K562 (cell line): ENCODE data around the gene SPRY4. TPM values are rescaled to one million over a fixed set of nuclear protein-coding genes. Genes with fewer than 3 reads are reported as not detected.
A peak's percentile ranks its signal among the peaks of the same experiment; 100 is the strongest.

ENCODE experiments used
- CREM ChIP-seq: IDR thresholded peaks from 2 replicates; pipeline ENCODE4 v1.6.1; 2014; ENCODE audit warnings: antibody characterized with exemption, low read depth
- CSDE1 ChIP-seq, 2 experiments: fragments of 450-650 bp; IDR thresholded peaks; 2 replicates each; pipeline ENCODE4 v1.6.1; 2016; ENCODE audit warnings: mild to moderate bottlenecking in 1 of 2
- DPF2 ChIP-seq: fragments of 450-650 bp; IDR thresholded peaks from 2 replicates; pipeline ENCODE4 v1.6.1; 2016
- GATAD2A ChIP-seq: fragments of 450-650 bp; IDR thresholded peaks from 2 replicates; pipeline ENCODE4 v1.6.1; 2017
- HNRNPUL1 ChIP-seq: fragments of 200-400 bp; formaldehyde crosslinking; IDR thresholded peaks from 2 replicates; pipeline ENCODE4 v1.6.1; 2017; ENCODE audit warnings: low read length
- OTX1 ChIP-seq: fragments of 450-650 bp; formaldehyde crosslinking; IDR thresholded peaks from 2 replicates; pipeline ENCODE4 v1.4.0; 2022; ENCODE audit warnings: mild to moderate bottlenecking
- PCBP1 ChIP-seq: fragments of 200-400 bp; formaldehyde crosslinking; IDR thresholded peaks from 2 replicates; pipeline ENCODE4 v1.6.1; 2018; ENCODE audit warnings: mild to moderate bottlenecking, low read depth, low read length; ENCODE audit not compliant: poor library complexity, severe bottlenecking
- RBM14 ChIP-seq: fragments of 200-400 bp; formaldehyde crosslinking; IDR thresholded peaks from 2 replicates; pipeline ENCODE4 v1.6.1; 2018; ENCODE audit warnings: low read depth, mild to moderate bottlenecking, low read length, moderate library complexity, borderline replicate concordance; ENCODE audit not compliant: insufficient read depth
- ZNF780A ChIP-seq: fragments of 250-450 bp; sonication (Bioruptor Pico); IDR thresholded peaks from 2 replicates; pipeline ENCODE4 v1.5.0; 2021; ENCODE audit warnings: mild to moderate bottlenecking
- ZNF785 ChIP-seq: fragments of 250-450 bp; sonication (Bioruptor Pico); IDR thresholded peaks from 2 replicates; pipeline ENCODE4 v1.4.0; 2020; ENCODE audit warnings: mild to moderate bottlenecking
- ZNF830 ChIP-seq: fragments of 250-450 bp; sonication (Bioruptor Pico); IDR thresholded peaks from 2 replicates; pipeline ENCODE4 v1.5.0; 2021; ENCODE audit warnings: mild to moderate bottlenecking
- polyA plus RNA-seq, 8 experiments: library from polyadenylated mRNA; depleted of rRNA in 4 of 8; stranded (reverse) in 5 of 8; unstranded in 3 of 8; fragments of >200 nt; fragmentation: Nextera tagmentation in 2 of 8; fragmentation: Illumina TruSeq in 1 of 8; extraction: Ambion mirVana in 2 of 8; extraction: Trizol in 1 of 8; gene quantifications; 2 replicates each; pipeline versions ENCODE4 v1.2.1 to v1.2.3, GENCODE V29; 2011 to 2014; ENCODE audit warnings: inconsistent platforms in 1 of 8, missing spikeins in 1 of 8
- total RNA-seq, 7 experiments: library from RNA; depleted of rRNA in 6 of 7; stranded (reverse); fragments of >200 nt in 6 of 7; fragmentation: Illumina TruSeq in 2 of 7; extraction: Trizol in 2 of 7; gene quantifications; 2 replicates each; pipeline versions ENCODE4 v1.2.1 to v1.2.3, GENCODE V29; 2011 to 2021; ENCODE audit warnings: low replicate concordance in 1 of 7
- TF ChIP-seq, protein P1 (sequence below): fragments of 450-650 bp; formaldehyde crosslinking; IDR thresholded peaks from 2 replicates; pipeline ENCODE4 v1.4.0; 2022; ENCODE audit warnings: mild to moderate bottlenecking, moderate library complexity
- TF ChIP-seq, protein P2 (sequence below): fragments of 450-650 bp; conservative IDR thresholded peaks from 2 replicates; pipeline ENCODE4 v1.6.1; 2016; ENCODE audit warnings: missing genetic modification characterization, low read depth, mild to moderate bottlenecking, missing compliant biosample characterization, moderate library complexity
- TF ChIP-seq, protein P3 (sequence below): sonication (generic); formaldehyde crosslinking; IDR thresholded peaks from 2 replicates; pipeline ENCODE4 v1.8.0; 2023; ENCODE audit warnings: mild to moderate bottlenecking, missing genetic modification reagents
- TF ChIP-seq, protein P4 (sequence below): sonication (generic); formaldehyde crosslinking; IDR thresholded peaks from 2 replicates; pipeline ENCODE4 v1.8.0; 2023; ENCODE audit warnings: missing genetic modification reagents, mild to moderate bottlenecking, borderline replicate concordance
- TF ChIP-seq, protein P5 (sequence below): fragments of 450-650 bp; formaldehyde crosslinking; IDR thresholded peaks from 2 replicates; pipeline ENCODE4 v1.4.0; 2020; ENCODE audit warnings: mild to moderate bottlenecking, mixed read lengths

The SPRY4 gene
- total and polyA plus RNA-seq, 9 of the 15 experiments (the other 6 are each of a cell fraction or from before 2014, with no cell fraction given): 2.6 to 24.2 (median 9.5) TPM

DNA sequence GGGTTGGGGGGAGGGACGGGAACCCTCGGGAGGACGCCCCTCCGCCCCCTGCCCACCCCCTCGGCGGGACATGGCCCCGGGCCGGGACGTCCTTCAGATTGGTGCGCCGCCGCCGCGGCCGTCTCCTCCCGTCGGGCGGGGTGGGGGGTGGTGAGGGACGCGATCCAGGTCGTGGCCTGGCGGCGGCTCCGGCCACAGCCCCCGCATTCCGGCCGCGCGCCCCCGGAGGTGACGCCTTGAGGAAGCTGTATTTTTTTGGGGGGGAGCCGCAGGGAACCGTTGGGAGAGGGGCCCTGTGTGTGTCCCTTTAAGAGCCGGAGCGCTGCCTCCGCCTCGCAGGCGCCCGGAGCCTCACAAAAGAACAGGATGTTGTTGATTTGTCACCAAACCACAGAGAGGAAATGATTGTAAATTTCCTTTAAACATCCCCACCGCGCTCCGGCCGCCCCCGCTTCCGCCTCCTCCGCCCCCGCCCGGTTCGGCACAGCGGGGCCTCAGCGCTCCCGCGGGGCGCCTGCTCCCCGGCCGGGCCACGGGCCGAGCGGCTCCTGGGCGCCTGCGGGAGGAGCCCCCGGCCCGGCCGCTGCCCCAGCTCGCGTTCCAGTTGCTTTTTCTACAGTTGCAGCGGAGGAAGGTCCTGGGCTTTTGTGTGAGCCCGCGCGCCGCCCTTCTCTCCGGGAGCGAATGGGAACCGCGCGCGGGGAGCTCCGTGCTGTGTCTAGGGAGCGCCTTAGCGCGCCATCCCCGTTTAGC, 32.1 kb upstream of the SPRY4 start (continued):
- TF ChIP-seq PCBP1 (peak; percentile 49), ZNF785 (CRISPR knock-in tag) (no peak), OTX1 (CRISPR knock-in tag) (no peak), GATAD2A (no peak), DPF2 (no peak; the same call in 1 of the 2 replicates), HNRNPUL1 (no peak), ZNF830 (CRISPR knock-in tag) (0 out of 2 replicates have a peak, but pooled peaks have one; percentile 42), CSDE1 (IDR thresholded peaks at IDR 0.05) (no peak), ZNF780A (CRISPR knock-in tag) (no peak), CREM (peak; percentile 83), RBM14 (no peak)
- TF ChIP-seq, protein P1, sequence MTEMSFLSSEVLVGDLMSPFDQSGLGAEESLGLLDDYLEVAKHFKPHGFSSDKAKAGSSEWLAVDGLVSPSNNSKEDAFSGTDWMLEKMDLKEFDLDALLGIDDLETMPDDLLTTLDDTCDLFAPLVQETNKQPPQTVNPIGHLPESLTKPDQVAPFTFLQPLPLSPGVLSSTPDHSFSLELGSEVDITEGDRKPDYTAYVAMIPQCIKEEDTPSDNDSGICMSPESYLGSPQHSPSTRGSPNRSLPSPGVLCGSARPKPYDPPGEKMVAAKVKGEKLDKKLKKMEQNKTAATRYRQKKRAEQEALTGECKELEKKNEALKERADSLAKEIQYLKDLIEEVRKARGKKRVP (CRISPR knock-in tag): no peak
- TF ChIP-seq, protein P2, sequence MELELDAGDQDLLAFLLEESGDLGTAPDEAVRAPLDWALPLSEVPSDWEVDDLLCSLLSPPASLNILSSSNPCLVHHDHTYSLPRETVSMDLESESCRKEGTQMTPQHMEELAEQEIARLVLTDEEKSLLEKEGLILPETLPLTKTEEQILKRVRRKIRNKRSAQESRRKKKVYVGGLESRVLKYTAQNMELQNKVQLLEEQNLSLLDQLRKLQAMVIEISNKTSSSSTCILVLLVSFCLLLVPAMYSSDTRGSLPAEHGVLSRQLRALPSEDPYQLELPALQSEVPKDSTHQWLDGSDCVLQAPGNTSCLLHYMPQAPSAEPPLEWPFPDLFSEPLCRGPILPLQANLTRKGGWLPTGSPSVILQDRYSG (tag): no peak
- TF ChIP-seq, protein P3, sequence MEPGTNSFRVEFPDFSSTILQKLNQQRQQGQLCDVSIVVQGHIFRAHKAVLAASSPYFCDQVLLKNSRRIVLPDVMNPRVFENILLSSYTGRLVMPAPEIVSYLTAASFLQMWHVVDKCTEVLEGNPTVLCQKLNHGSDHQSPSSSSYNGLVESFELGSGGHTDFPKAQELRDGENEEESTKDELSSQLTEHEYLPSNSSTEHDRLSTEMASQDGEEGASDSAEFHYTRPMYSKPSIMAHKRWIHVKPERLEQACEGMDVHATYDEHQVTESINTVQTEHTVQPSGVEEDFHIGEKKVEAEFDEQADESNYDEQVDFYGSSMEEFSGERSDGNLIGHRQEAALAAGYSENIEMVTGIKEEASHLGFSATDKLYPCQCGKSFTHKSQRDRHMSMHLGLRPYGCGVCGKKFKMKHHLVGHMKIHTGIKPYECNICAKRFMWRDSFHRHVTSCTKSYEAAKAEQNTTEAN: no peak
- TF ChIP-seq, protein P4, sequence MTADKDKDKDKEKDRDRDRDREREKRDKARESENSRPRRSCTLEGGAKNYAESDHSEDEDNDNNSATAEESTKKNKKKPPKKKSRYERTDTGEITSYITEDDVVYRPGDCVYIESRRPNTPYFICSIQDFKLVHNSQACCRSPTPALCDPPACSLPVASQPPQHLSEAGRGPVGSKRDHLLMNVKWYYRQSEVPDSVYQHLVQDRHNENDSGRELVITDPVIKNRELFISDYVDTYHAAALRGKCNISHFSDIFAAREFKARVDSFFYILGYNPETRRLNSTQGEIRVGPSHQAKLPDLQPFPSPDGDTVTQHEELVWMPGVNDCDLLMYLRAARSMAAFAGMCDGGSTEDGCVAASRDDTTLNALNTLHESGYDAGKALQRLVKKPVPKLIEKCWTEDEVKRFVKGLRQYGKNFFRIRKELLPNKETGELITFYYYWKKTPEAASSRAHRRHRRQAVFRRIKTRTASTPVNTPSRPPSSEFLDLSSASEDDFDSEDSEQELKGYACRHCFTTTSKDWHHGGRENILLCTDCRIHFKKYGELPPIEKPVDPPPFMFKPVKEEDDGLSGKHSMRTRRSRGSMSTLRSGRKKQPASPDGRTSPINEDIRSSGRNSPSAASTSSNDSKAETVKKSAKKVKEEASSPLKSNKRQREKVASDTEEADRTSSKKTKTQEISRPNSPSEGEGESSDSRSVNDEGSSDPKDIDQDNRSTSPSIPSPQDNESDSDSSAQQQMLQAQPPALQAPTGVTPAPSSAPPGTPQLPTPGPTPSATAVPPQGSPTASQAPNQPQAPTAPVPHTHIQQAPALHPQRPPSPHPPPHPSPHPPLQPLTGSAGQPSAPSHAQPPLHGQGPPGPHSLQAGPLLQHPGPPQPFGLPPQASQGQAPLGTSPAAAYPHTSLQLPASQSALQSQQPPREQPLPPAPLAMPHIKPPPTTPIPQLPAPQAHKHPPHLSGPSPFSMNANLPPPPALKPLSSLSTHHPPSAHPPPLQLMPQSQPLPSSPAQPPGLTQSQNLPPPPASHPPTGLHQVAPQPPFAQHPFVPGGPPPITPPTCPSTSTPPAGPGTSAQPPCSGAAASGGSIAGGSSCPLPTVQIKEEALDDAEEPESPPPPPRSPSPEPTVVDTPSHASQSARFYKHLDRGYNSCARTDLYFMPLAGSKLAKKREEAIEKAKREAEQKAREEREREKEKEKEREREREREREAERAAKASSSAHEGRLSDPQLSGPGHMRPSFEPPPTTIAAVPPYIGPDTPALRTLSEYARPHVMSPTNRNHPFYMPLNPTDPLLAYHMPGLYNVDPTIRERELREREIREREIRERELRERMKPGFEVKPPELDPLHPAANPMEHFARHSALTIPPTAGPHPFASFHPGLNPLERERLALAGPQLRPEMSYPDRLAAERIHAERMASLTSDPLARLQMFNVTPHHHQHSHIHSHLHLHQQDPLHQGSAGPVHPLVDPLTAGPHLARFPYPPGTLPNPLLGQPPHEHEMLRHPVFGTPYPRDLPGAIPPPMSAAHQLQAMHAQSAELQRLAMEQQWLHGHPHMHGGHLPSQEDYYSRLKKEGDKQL (CRISPR knock-in tag): no peak
- TF ChIP-seq, protein P5, sequence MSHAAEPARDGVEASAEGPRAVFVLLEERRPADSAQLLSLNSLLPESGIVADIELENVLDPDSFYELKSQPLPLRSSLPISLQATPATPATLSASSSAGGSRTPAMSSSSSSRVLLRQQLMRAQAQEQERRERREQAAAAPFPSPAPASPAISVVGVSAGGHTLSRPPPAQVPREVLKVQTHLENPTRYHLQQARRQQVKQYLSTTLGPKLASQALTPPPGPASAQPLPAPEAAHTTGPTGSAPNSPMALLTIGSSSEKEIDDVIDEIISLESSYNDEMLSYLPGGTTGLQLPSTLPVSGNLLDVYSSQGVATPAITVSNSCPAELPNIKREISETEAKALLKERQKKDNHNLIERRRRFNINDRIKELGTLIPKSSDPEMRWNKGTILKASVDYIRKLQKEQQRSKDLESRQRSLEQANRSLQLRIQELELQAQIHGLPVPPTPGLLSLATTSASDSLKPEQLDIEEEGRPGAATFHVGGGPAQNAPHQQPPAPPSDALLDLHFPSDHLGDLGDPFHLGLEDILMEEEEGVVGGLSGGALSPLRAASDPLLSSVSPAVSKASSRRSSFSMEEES: no peak
